GM12892 (cell line): Measurements from ENCODE around the gene SIGLECL1.

Experiments used
- DNase-seq: peaks from one replicate; pipeline ENCODE4 v3.0.0; 2011; ENCODE audit not compliant: insufficient read length
- FAIRE-seq: peaks from 2 replicates; lab custom pipeline; 2011; peaks lifted over from hg19 to GRCh38; lab: Jason Lieb, UNC
- POLR2A ChIP-seq: IDR thresholded peaks from 2 replicates; pipeline ENCODE4 v1.6.1; 2011; ENCODE audit warnings: low read depth, low read length, control low read depth
- POLR2AphosphoS5 ChIP-seq: IDR thresholded peaks from 2 replicates; pipeline ENCODE4 v1.6.1; 2011; ENCODE audit warnings: low read depth, low read length, control low read depth
- TAF1 ChIP-seq: IDR thresholded peaks from 2 replicates; pipeline ENCODE4 v1.6.1; 2011; ENCODE audit warnings: low read depth, mild to moderate bottlenecking, control low read depth, low read length, borderline replicate concordance

SIGLECL1 gene

DNA sequence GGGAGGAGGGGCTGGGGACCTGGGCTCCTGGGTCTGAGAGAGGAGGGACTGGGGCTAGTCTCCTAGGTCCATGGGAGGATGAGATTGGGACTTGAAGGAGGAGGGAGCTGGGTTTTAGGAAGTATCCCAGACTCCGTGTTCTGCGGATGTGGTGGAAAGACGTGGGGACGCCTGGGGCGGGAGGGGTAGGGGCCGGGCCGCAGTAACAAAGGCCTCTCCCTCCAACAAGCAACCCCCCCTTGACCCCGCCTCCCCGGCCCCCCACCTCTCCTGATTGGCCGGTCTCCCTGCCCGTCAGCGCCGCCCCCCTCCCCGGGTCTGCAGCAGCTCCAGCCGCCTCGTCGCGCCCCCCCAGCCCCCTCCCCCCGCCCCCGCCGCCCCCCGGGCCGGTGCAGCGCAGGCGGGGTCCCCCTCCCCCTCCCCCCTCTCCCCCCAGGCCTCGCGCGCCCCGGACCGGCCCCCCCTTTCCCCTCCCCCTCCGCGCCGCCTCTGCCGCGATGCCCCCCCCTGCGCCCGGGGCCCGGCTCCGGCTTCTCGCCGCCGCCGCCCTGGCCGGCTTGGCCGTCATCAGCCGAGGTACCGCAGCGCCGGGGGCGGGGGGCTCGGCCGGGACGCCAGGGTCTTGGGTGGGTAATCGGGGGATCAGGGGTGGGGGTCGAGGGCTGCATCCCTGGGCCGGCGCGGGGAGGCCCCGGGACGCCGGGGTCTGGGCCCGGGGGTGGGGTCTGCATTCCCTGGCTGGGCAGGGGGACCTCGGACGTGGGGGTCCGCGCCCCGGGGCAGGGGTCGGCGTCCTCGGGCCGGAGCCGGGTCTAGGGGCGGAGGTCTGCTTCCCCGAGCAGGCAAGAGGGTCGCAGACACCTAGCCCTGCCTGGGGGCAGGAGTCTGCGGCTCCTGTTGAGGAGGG, 60.7 kb downstream of the SIGLECL1 start, which contains the start of gene IGLON5:
TSS of gene IGLON5 (plus strand) at position 294 of the 907 bp plus-strand sequence. CDS start at position 498, 204 bp downstream.
- FAIRE-seq (no peak), DNase-seq (no peak)
- TF ChIP-seq POLR2AphosphoS5 (no peak), POLR2A (no peak), TAF1 (no peak)

DNA sequence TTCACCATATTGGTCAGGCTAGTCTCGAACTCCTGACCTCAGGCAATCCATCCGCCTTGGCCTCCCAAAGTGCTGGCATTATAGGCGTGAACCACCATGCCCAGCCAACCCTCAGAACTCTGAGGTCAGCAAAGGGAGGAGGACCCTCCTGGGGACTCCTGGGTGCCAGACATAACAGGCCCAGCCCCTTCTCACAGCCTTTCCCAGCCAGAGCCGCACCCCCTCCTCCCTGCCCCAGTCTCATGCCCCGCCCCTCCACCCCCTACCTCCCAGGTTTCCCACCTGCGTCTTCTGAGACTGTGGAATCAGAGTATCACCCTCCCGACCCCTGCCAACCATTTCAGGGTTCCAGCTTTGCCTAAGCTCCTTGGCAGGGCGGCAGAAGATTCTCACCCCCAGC, 65.8 kb downstream of the SIGLECL1 start:
- no peak for FAIRE-seq
- TF ChIP-seq POLR2A (no peak), POLR2AphosphoS5 (no peak), TAF1 (no peak)
- no peak for DNase-seq

DNA sequence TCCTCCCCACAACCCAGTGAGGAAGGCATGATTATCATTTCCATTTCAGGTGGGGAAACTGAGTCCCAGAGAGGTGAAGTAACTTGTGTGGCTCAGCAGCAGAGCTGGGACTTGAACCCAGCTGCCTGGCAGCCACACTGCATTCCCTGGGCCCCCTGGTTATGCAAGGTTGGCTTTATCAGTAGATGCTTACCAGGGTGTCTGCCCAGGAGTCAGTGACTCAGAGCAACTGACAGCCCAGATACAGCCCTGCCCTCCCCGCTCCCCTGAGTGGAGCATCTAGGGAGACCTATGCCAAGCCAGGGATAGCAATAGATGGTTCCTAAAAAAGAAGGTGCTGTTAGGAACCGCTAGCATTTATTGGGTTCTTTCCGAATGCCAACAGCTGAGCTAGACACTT, 66.5 kb downstream of the SIGLECL1 start:
- FAIRE-seq (no peak), DNase-seq (no peak)
- no peak for TF ChIP-seq POLR2AphosphoS5
- no peak for TF ChIP-seq POLR2A
- TF ChIP-seq TAF1, result no peak

DNA sequence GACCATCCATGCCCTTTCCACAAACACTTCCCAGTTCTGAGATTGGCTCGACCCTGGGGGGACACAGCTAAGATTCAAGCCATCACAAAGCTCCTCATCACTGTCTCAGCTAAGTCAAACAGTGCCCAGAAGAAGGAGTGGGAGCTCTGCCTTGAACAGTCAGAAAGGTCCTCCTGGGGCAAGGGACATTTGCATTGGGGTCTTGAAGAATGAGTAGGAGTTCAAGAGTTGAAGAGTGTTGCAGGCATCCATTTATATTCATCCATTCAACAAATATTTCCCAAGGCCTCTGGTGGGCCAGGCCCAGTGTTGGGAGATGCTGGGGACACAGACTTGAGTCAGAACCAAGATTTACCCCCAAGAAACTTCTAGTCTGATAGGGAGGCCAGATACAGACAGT, 67.1 kb downstream of the SIGLECL1 start:
- no peak for FAIRE-seq
- DNase-seq, result no peak
- TF ChIP-seq TAF1 (no peak), POLR2AphosphoS5 (no peak)
